ENCODE measurements around the gene GPBP1. TPM values are rescaled to one million over a fixed set of nuclear protein-coding genes. Genes with fewer than 3 reads are reported as not detected.

Gene GPBP1
- total RNA-seq, 1 experiment from 2014 or later = 112 TPM

DNA sequence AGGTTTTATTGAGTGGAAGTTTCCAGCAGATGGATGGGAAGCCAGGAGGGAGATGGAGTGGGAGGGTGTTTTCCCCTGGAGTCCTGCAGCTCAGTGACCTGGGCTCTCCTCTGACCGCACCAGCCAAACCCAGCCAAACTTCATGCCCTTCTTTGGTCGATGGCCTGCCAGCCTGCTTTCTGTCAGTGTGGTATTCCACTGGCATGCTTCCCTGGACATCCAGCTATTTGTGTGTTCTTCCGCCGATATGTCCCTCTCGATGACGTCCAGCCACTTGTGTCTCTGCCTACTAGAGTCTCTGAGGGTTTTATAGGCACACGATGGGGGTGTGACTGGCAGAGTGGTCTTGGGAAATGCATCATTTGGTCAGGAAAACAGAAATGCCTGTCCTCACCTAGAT lies 33.8 kb downstream of the GPBP1 start:
- Histone ChIP-seq H3K9ac (ENCODE audit: extremely low read depth, insufficient read length, low read length) (no peak overlapping the region), H4K8ac (replicated peaks; ENCODE audit: insufficient read length, low read depth, low read length) (no peak overlapping the region), H4K5ac (ENCODE audit: insufficient read length, low read depth, low read length) (no peak overlapping the region), H2BK15ac (ENCODE audit: low read depth, low read length) (no peak overlapping the region), H3K4ac (ENCODE audit: low read depth, low read length) (no peak overlapping the region), H3K79me1 (ENCODE audit: insufficient read depth, low read depth, low read length, poor library complexity, severe bottlenecking) (peaks cover 2% of the 10 kb centered on the region), H3K27ac (ENCODE audit: insufficient read length, low read depth, low read length) (no peak overlapping the region), H2AK5ac (ENCODE audit: insufficient read length, low read length) (no peak overlapping the region), H3T11ph (ENCODE audit: low read length) (no peak overlapping the region), H3K79me2 (ENCODE audit: insufficient read depth, low read length) (peaks cover 66% of the 10 kb centered on the region), H2BK5ac (ENCODE audit: insufficient read length, low read length) (no peak overlapping the region), H3K56ac (ENCODE audit: insufficient read length, low read depth, low read length) (no peak overlapping the region), H4K91ac (ENCODE audit: insufficient read length, low read depth, low read length) (no peak overlapping the region), H3K23ac (ENCODE audit: insufficient read length, low read depth, low read length) (no peak overlapping the region), H3K4me1 (ENCODE audit: insufficient read depth, low read length) (no peaks in the 10 kb centered on the region; the same call in 1 of the 2 replicates), H3K27me3 (ENCODE audit: insufficient read depth, low read length) (no peaks in the 10 kb centered on the region), H2BK12ac (ENCODE audit: insufficient read length, low read depth, low read length) (no peak overlapping the region), H2BK20ac (ENCODE audit: low read depth, low read length, poor library complexity, severe bottlenecking) (no peak overlapping the region), H3K23me2 (ENCODE audit: insufficient read length, low read depth, low read length, poor library complexity, severe bottlenecking) (no peaks in the 10 kb centered on the region), H3K4me2 (ENCODE audit: insufficient read depth, insufficient read length, low read length) (no peak overlapping the region), H2AFZ (ENCODE audit: low read length) (no peak overlapping the region), H3K14ac (ENCODE audit: insufficient read depth, low read length) (peak overlapping the region; percentile 1; the same call in 1 of the 2 replicates), H3K18ac (ENCODE audit: insufficient read length, low read depth, low read length) (no peak overlapping the region), H2BK120ac (ENCODE audit: low read depth, low read length, poor library complexity, severe bottlenecking) (no peak overlapping the region), H3K9me3 (ENCODE audit: control insufficient read depth, low read depth, low read length) (no peaks in the 10 kb centered on the region), H4K20me1 (ENCODE audit: control insufficient read depth, insufficient read depth, insufficient read length) (peaks cover 6% of the 10 kb centered on the region)
- no peaks in the 10 kb centered on the region for H3K27me3 Mint-ChIP-seq (ENCODE audit: low read depth)
- peaks cover 7 to 16% (median 13%) of the 10 kb centered on the region in 3 experiments for H3K36me3 Mint-ChIP-seq (ENCODE audit: insufficient read depth in 1 of 3, low read depth in 3 of 3)
- no peak for DNase-seq
- TF ChIP-seq, protein P1, sequence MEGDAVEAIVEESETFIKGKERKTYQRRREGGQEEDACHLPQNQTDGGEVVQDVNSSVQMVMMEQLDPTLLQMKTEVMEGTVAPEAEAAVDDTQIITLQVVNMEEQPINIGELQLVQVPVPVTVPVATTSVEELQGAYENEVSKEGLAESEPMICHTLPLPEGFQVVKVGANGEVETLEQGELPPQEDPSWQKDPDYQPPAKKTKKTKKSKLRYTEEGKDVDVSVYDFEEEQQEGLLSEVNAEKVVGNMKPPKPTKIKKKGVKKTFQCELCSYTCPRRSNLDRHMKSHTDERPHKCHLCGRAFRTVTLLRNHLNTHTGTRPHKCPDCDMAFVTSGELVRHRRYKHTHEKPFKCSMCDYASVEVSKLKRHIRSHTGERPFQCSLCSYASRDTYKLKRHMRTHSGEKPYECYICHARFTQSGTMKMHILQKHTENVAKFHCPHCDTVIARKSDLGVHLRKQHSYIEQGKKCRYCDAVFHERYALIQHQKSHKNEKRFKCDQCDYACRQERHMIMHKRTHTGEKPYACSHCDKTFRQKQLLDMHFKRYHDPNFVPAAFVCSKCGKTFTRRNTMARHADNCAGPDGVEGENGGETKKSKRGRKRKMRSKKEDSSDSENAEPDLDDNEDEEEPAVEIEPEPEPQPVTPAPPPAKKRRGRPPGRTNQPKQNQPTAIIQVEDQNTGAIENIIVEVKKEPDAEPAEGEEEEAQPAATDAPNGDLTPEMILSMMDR (conservative IDR thresholded peaks at IDR 0.05) = no peak
- peaks cover 46 to 57% of the 10 kb centered on the region in 2 experiments for H3K4me1 Mint-ChIP-seq
- peak overlapping the region; percentile 34 to 84 (median 73); a peak in 6 of 7 replicates for H3K27ac Mint-ChIP-seq
- peak overlapping the region in 1 of 2 experiments; percentile 38; a peak in 2 of 5 replicates for H3K4me3 Mint-ChIP-seq
- H3K9me3 Mint-ChIP-seq = no peaks in the 10 kb centered on the region
- WGBS (ENCODE audit: extremely low coverage, insufficient read length, low lambda C conversion rate) = no CpG with 5 or more reads among the region's 7 CpGs
